ENCODE measurements around the gene UNC93B1. TPM values are rescaled to one million over a fixed set of nuclear protein-coding genes. Genes with fewer than 3 reads are reported as not detected.
"Not testable (repeated sequence)": the region's sequence is repeated elsewhere in the genome, so short reads cannot be mapped to it uniquely, and the experiment has no call there.

The UNC93B1 gene
- polyA plus RNA-seq, 10 donors, result 4.0 to 8.6 (median 5.4) TPM

GRCh38 chr11:68010090-68011041, 6.5 kb upstream of the UNC93B1 start, which contains the start of gene ALDH3B1:
ALDH3B1 (plus strand) TSS chr11:68010327; CDS start chr11:68015298, 4,971 bp downstream.
- DNase-seq, result peak in 2 of 3 donors; percentile 56 to 82

- no peak for DNase-seq
Observed at GRCh38 chr11:68009391-68010089, 5.6 kb upstream of the UNC93B1 start.

- DNase-seq, result no peak
Observed at GRCh38 chr11:68008381-68009337, 4.8 kb upstream of the UNC93B1 start.

- DNase-seq, result no peak
Observed at GRCh38 chr11:68007498-68008380, 3.8 kb upstream of the UNC93B1 start.

- DNase-seq, result no peak
Observed at GRCh38 chr11:68006606-68007166, 2.8 kb upstream of the UNC93B1 start.

GRCh38 chr11:68004551-68005335, 846 bp upstream of the UNC93B1 start:
- no peak for DNase-seq

GRCh38 chr11:68002938-68003845, 705 bp downstream of the UNC93B1 start:
- DNase-seq, result peak in 1 of 3 donors; percentile 56

GRCh38 chr11:68002575-68002937, 1.3 kb downstream of the UNC93B1 start:
- DNase-seq, result peak in 1 of 3 donors; percentile 36

GRCh38 chr11:67999704-68000103, 4.2 kb downstream of the UNC93B1 start:
- no peak for DNase-seq

GRCh38 chr11:67999201-67999629, 4.7 kb downstream of the UNC93B1 start:
- no peak for DNase-seq

- no peak for DNase-seq
Observed at GRCh38 chr11:67998150-67999045, 5.5 kb downstream of the UNC93B1 start.

GRCh38 chr11:67997475-67997921, 6.4 kb downstream of the UNC93B1 start:
- DNase-seq, result no peak

- DNase-seq, result no peak
Observed at GRCh38 chr11:67996622-67997474, 7.0 kb downstream of the UNC93B1 start.

- no peak for DNase-seq
Observed at GRCh38 chr11:67996051-67996450, 7.8 kb downstream of the UNC93B1 start.

GRCh38 chr11:67995579-67995978, 8.3 kb downstream of the UNC93B1 start:
- DNase-seq, result not testable (repeated sequence)

GRCh38 chr11:67995129-67995528, 8.8 kb downstream of the UNC93B1 start:
- DNase-seq, result not testable (repeated sequence)
